ENCODE measurements around the gene USP28.

DNA sequence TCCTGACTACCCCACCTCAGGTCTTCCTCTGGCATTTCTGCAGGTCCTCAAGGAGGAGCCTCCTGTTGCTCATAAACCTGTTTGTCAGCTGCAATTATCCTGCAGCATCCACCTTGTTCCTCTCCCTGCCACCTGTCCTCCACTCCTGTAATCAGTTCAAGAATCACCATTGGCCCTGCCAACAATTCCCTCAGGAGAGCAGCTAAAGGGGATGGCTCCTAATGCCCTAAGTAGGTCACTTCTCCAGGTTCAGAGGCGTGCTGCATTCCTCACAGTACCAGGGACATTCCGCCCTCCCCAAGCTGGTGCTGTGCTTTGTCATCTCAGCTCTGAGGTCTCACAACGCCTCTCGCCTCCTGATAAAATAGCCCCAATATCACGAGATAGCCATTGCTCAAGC is 93.7 kb downstream of the USP28 start:
- TF ChIP-seq CTCF (IDR thresholded peaks at IDR 0.05) (no peak), POLR2A (IDR thresholded peaks at IDR 0.05) (no peak), POLR2AphosphoS5 (IDR thresholded peaks at IDR 0.05; ENCODE audit: insufficient read depth in 1 of 2, low read depth in 1 of 2) (no peak)

All from vagina (tissue), 2 donors.